HG03060 (cell line): ENCODE results near the gene DDX17.
"Not testable (repeated sequence)": the region's sequence is repeated elsewhere in the genome, so short reads cannot be mapped to it uniquely, and the experiment has no call there.

ENCODE experiments used
- ATAC-seq: cut with Tn5 transposase; IDR thresholded peaks from one replicate; pipeline ENCODE4 v1.9.1; 2021; ENCODE audit warnings: low read depth, moderate number of reproducible peaks; ENCODE audit not compliant: unreplicated experiment

Gene DDX17

GRCh38 chr22:38494498-38494897 is 11.6 kb downstream of the DDX17 start:
- no peak for ATAC-seq

- ATAC-seq = no peak
Measured at GRCh38 chr22:38491707-38492348, 14.3 kb downstream of the DDX17 start.

GRCh38 chr22:38490915-38491314 is 15.2 kb downstream of the DDX17 start:
- ATAC-seq = no peak

- no peak for ATAC-seq
Measured at GRCh38 chr22:38490475-38490874, 15.6 kb downstream of the DDX17 start.

- no peak for ATAC-seq
Measured at GRCh38 chr22:38489561-38490145, 16.5 kb downstream of the DDX17 start.

GRCh38 chr22:38489142-38489541 is 17.0 kb downstream of the DDX17 start:
- no peak for ATAC-seq

GRCh38 chr22:38487946-38488345 is 18.2 kb downstream of the DDX17 start:
- no peak for ATAC-seq

GRCh38 chr22:38485783-38486182 is 20.3 kb downstream of the DDX17 start:
- no peak for ATAC-seq

- ATAC-seq = no peak
Measured at GRCh38 chr22:38484244-38484643, 21.9 kb downstream of the DDX17 start.

GRCh38 chr22:38482662-38483308 is 23.3 kb downstream of the DDX17 start:
- ATAC-seq = no peak

- no peak for ATAC-seq
Measured at GRCh38 chr22:38481871-38482332, 24.2 kb downstream of the DDX17 start.

- ATAC-seq = no peak
Measured at GRCh38 chr22:38481162-38481870, 24.8 kb downstream of the DDX17 start.

GRCh38 chr22:38479096-38479837 is 26.8 kb downstream of the DDX17 start:
- ATAC-seq = no peak

- ATAC-seq = no peak
Measured at GRCh38 chr22:38477585-38477984, 28.5 kb downstream of the DDX17 start.

GRCh38 chr22:38474003-38474607 is 32.0 kb downstream of the DDX17 start:
- ATAC-seq = no peak

GRCh38 chr22:38471237-38471636 is 34.9 kb downstream of the DDX17 start:
- no peak for ATAC-seq

GRCh38 chr22:38470179-38470578 is 35.9 kb downstream of the DDX17 start:
- ATAC-seq = not testable (repeated sequence)

GRCh38 chr22:38469306-38469781 is 36.8 kb downstream of the DDX17 start:
- ATAC-seq = no peak

- no peak for ATAC-seq
Measured at GRCh38 chr22:38468443-38469305, 37.4 kb downstream of the DDX17 start.
